Measurements from ENCODE around the gene ALKBH5.

DNA sequence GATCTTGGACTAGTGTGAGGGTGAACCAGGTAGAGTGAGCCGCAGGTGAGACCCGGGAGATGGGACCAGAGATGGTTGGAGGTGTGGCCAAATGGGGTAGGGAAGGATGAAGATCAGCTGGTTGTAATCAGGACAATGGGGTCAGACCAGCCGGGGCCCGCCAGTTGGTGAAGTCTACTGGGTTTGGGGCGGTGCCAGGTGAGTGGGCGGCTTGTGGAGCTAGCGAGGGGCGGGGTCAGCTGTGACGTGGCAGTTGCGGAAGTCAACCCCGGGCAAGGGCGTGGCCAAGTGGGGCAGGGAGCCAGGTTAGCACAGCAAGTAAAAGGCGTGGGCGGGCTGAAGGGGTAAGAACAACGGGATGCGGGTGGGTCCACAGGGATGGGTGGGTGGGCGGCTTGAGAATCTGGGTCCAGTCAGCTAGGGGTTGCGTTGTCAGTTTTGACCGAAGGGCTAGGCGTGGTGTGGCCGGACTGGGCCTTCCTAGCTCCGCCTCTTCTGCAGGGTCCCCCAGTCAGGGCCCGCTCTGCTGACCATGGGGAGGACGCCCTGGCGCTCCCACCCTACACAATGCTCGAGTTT, 25.5 kb upstream of the ALKBH5 start:
- TF ChIP-seq, protein P1, sequence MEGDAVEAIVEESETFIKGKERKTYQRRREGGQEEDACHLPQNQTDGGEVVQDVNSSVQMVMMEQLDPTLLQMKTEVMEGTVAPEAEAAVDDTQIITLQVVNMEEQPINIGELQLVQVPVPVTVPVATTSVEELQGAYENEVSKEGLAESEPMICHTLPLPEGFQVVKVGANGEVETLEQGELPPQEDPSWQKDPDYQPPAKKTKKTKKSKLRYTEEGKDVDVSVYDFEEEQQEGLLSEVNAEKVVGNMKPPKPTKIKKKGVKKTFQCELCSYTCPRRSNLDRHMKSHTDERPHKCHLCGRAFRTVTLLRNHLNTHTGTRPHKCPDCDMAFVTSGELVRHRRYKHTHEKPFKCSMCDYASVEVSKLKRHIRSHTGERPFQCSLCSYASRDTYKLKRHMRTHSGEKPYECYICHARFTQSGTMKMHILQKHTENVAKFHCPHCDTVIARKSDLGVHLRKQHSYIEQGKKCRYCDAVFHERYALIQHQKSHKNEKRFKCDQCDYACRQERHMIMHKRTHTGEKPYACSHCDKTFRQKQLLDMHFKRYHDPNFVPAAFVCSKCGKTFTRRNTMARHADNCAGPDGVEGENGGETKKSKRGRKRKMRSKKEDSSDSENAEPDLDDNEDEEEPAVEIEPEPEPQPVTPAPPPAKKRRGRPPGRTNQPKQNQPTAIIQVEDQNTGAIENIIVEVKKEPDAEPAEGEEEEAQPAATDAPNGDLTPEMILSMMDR (IDR thresholded peaks at IDR 0.05): no peak
- TF ChIP-seq EZH2phosphoT487 (IDR thresholded peaks at IDR 0.05): no peak

All from neural progenitor cell (in vitro differentiated cells).